Thyroid gland (tissue), 4 donors: Measurements from ENCODE around the gene REELD1.

Source experiments
- CTCF ChIP-seq, 6 experiments: fragments of 200-600 bp in 3 of 6; fragments of 450-650 bp in 3 of 6; sonication (generic) in 3 of 6; IDR thresholded peaks; one replicate each; pipeline ENCODE4 v1.5.1; 2016 to 2019; ENCODE audit warnings: antibody characterized with exemption in 6 of 6, mild to moderate bottlenecking in 2 of 6, inconsistent platforms in 1 of 6, moderate library complexity in 1 of 6
- POLR2A ChIP-seq, 2 donors: fragments of 450-650 bp; IDR thresholded peaks; one replicate each; pipeline ENCODE4 v1.6.1; 2017; ENCODE audit warnings: antibody characterized with exemption in 2 of 2, mild to moderate bottlenecking in 2 of 2, moderate library complexity in 1 of 2

DNA sequence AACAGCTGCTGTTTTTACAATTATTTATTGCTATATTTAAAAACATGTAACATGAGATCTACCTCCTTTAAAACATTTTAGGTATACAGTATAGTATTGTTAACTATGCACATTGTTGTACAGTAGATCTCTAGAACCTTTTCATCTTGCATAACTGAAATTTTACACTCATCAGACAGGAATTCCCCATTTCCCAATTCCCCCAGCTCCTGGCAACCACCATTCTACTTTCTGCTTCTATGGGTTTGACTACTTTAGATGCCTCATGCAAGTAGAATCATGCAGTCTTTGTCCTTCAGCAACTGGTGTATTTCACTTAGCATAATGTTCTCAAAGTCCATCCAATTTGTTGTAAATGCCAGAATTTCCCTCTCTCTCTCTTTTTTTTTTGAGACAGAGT, 48.5 kb upstream of the REELD1 start:
- TF ChIP-seq CTCF (IDR thresholded peaks at IDR 0.05) (no peak), POLR2A (IDR thresholded peaks at IDR 0.05) (no peak)
